A172 (cell line): ENCODE measurements around the gene LOXL1. TPM values are rescaled to one million over a fixed set of nuclear protein-coding genes. Genes with fewer than 3 reads are reported as not detected.
A peak's percentile ranks its signal among the peaks of the same experiment; 100 is the strongest.

ENCODE experiments used
- DNase-seq: peaks from one replicate; pipeline ENCODE4 v3.0.0-alpha.2; 2015; ENCODE audit warnings: low spot score
- total RNA-seq: library from RNA; depleted of rRNA; stranded (reverse); fragments of >200 nt; shearing (Covaris generic); gene quantifications from 2 replicates; pipeline ENCODE4 v1.2.3, GENCODE V29; 2014; rRNA removed

Gene LOXL1
- total RNA-seq, 1 experiment from 2014 or later, result 91.0 TPM

DNA sequence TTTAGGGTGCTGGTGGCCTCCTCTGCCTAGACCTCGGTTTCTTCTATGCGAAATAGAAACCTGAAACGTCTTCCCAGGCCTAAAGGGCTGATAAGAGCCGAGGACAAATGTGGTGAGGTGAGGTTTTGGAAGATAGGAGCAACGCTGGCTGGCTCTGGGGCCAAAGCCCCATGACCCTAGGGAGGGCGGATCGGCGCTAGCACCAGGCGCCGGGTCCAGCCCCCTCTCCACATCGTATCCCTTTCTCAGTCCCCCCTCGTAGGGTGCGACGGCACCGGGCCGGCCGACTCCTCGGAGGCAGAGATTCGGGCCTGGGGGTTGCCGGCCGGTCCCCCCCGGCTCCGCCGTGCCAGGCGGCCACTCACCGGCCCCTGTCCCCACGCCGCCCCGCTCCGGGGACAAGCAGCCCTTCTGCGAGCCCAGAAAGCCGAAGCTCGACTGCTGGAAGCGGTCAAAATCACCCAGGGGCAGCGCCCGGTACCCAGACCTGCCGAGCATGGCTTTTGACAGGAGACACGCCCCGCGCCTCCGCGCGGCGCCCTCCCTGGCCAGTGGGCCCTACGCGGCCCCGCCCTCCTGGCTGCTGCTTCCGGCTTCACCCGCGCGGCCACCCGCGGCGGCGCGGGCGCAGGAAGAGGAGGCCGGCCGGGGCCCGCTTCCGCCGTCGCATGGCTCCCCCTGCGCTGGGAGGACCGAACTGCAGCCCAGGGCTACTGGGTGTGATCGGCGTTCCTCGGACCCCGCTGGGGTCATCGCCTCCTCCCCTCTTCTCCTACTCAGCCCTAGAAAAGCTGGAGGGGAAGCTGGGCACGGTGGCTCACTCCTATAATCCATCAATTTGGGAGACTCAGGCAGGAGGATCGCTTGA is 65.7 kb downstream of the LOXL1 start, which contains the start of gene STOML1:
Gene STOML1 (minus strand): TSS at position 570 of the 868 bp plus-strand sequence. CDS start 72 bp downstream, at position 498.
- peak; percentile 80 for DNase-seq

DNA sequence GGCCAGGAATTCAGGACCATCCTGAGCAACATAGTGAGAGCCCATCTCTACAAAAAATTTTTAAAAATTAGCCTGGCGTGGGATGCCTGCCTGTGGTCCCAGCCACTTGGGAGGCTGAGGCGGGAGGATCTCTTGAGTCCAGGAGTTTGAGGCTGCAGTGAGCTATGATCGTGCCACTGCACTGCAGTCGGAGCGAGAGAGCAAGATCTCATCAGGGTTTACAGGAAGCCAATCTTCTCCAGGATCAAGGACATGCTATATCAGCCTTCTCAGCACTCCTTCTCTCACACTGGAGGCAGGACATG is 66.3 kb downstream of the LOXL1 start:
- DNase-seq, result no peak

DNA sequence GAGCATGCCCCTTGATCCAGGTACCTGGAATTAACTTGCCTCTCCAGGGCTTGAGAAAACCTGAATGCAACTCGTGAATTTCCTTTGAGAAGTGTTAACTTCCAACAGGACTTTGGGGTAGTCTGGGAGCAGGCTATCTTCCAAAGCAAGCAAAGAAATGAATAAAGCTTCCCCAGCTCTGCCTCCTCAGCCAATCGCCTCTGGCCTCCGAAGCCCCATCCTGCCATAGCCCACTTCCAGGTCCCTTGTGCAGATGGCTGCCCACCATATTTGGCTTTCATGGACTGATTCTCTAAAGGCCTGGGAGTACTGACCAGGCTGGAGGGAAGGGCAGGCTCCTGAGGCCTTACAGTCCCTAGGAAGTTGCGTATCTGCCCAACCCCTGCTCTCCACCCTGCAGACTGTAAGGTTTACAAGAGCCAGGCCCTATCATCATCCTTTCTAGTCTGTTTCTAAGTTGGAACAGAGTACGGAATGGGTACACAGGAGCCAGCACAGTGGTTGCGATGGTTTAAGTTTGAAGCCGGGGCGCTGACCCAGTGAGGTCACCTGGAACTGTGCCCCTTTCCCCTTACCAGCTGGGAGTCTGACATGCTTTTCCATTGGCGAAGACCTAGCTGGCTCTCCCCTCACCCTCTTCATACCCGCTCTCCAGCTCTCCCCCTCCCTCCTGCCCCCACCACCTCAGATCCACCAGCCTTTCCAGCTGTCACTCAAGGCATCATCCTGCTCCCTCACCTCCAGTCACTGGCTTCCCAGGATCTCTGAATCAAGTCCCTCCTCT is 67.1 kb downstream of the LOXL1 start:
- no peak for DNase-seq

- peak; percentile 92 for DNase-seq
These were observed 68.2 kb downstream of the LOXL1 start, which contains the start of gene PML for GRCh38 chr15:73994413-73994883. TSS of gene PML (plus strand) at chr15:73994716. CDS start at chr15:73994813, 97 bp downstream.

DNA sequence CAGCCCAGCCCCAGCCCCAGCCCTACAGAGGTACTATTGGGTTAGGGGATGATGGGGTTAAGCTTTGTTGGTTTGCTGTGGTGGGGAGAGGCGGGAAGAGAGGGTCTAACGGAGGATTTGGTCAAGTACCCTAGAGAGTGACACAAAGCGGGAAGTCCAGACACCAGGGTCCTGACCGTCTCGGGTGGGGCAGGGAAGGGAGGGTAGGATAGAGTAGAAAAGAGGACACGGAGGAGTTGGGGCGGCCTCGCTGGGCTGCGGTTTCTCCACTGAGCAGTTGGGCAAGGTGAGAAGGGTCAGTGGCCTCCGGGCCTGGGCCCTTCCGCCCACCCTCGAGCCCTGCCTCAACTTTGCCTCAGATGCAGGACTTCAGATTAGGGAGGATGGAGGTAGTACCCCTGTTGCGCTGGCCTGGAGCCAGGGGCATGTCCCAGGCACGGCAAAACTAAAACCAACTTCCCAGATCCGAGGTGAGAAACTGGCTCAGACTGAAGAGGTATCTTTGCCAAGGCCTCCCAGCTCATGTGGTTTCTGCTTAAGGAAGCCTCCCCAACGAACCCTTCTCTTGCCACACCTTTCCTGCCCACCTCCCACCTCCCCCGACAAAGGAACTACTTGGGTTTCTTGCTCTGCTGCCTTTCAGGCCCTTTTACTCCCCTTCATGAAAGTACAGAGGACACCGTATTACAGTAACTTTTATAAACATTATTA is 68.8 kb downstream of the LOXL1 start:
- DNase-seq, result no peak

DNA sequence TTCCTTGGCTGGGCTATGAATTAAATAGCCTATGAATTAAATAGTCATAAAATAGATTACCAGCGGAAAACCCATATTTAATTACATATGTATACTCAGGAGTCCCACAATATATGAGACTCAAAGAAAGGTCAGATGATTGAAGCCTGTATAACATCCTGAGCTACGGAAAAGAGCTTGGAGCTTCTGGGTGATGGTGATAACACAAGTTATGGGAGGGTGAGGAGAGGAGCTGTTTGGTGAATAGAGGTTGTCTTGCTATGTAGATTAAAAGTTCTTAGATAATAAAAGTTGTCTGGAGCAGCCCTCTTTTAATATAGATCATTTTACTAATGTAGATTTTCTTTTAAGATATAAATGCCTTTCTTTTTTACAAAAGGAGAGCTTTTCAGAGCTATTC is 70.0 kb downstream of the LOXL1 start:
- DNase-seq, result no peak

DNA sequence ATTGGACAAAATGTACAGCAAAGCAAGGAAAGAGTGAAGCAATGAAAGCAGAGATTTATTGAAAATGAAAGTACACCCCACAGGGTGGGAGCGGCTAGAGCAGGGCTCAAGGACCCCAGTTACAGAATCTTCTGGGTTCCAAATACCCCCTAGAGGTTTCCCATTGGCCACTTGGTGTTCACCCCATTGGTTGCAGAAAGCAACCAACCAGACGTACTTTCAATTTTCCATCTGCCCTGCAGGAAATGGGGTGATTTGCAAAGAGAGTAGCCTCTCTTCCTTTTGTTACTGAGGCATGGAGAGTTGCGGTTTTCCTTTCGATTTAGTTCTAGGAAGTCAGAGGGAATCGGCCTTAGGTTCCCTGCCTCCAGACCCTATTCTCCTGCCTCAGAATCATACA is 70.7 kb downstream of the LOXL1 start:
- peak; percentile 75 for DNase-seq

DNA sequence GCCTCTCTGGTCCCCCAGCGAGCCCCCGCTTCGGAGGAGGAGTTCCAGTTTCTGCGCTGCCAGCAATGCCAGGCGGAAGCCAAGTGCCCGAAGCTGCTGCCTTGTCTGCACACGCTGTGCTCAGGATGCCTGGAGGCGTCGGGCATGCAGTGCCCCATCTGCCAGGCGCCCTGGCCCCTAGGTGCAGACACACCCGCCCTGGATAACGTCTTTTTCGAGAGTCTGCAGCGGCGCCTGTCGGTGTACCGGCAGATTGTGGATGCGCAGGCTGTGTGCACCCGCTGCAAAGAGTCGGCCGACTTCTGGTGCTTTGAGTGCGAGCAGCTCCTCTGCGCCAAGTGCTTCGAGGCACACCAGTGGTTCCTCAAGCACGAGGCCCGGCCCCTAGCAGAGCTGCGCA is 71.7 kb downstream of the LOXL1 start:
- DNase-seq, result no peak

Other genes starting within 250 kb of the LOXL1 start
- gene CD276, start 242.1 kb upstream of the LOXL1 start, total RNA-seq, result 121 and 158 TPM in 2 replicates
- gene INSYN1, start 173.1 kb upstream of the LOXL1 start, total RNA-seq, result 1.0 and 1.5 TPM in 2 replicates
- not detected in 2 replicates for gene TBC1D21, start 52.9 kb upstream of the LOXL1 start, total RNA-seq
- gene STOML1, start 65.8 kb downstream of the LOXL1 start, total RNA-seq, result 14.6 and 26.8 TPM in 2 replicates
- 59.9 and 61.1 TPM in 2 replicates for gene PML, start 68.3 kb downstream of the LOXL1 start, total RNA-seq
- gene GOLGA6A, start 156.1 kb downstream of the LOXL1 start, total RNA-seq, result not detected in 2 replicates
- not detected in 2 replicates for gene ISLR2, start 204.1 kb downstream of the LOXL1 start, total RNA-seq
- 0.41 and 0.53 TPM in 2 replicates for gene ISLR, start 247.2 kb downstream of the LOXL1 start, total RNA-seq